Upper lobe of left lung (tissue), 6 donors: Measurements from ENCODE around the gene FLOT2. TPM values are rescaled to one million over a fixed set of nuclear protein-coding genes. Genes with fewer than 3 reads are reported as not detected.

ENCODE experiments used
- ATAC-seq, 2 donors: fragments of 200-7000 bp; cut with Tn5 transposase; one replicate each; pipeline ENCODE4 v1.9.1; 2022; ENCODE audit warnings: mild to moderate bottlenecking in 2 of 2, moderate library complexity in 2 of 2; ENCODE audit not compliant: low FRiP score in 2 of 2
- DNase-seq, 2 donors: peaks; one replicate each; pipeline ENCODE4 v3.0.0-alpha.2; 2019 to 2020
- H3K27ac ChIP-seq, 4 donors: fragments of 200-600 bp; sonication (generic); one replicate each; pipeline ENCODE4 v1.5.1; 2016 to 2019
- H3K27me3 ChIP-seq, 4 donors: fragments of 200-600 bp; sonication (generic); one replicate each; pipeline ENCODE4 v1.5.1; 2017 to 2019
- H3K36me3 ChIP-seq, 4 donors: fragments of 200-600 bp; sonication (generic); one replicate each; pipeline ENCODE4 v1.5.1; 2016 to 2019
- H3K4me1 ChIP-seq, 4 donors: fragments of 200-600 bp; sonication (generic); one replicate each; pipeline ENCODE4 v1.5.1; 2018 to 2019
- H3K4me3 ChIP-seq, 4 donors: fragments of 200-600 bp; sonication (generic); one replicate each; pipeline ENCODE4 v1.5.1; 2017 to 2019; ENCODE audit warnings: mild to moderate bottlenecking in 2 of 4, moderate library complexity in 1 of 4
- H3K9me3 ChIP-seq, 4 donors: fragments of 200-600 bp; sonication (generic); one replicate each; pipeline ENCODE4 v1.5.1; 2018 to 2019
- CTCF ChIP-seq, 6 experiments: fragments of 450-650 bp in 4 of 6; fragments of 200-600 bp in 2 of 6; sonication (generic) in 2 of 6; IDR thresholded peaks; one replicate each; pipeline ENCODE4 v1.5.1; 2016 to 2019; ENCODE audit warnings: antibody characterized with exemption in 6 of 6
- EP300 ChIP-seq, 4 donors: sonication (generic); formaldehyde crosslinking; IDR thresholded peaks; one replicate each; pipeline ENCODE4 v1.5.1; 2017; ENCODE audit warnings: antibody characterized with exemption in 4 of 4, control low read depth in 2 of 4
- POLR2A ChIP-seq, 4 donors: fragments of 450-650 bp; IDR thresholded peaks; one replicate each; pipeline ENCODE4 v1.5.1; 2016 to 2017; ENCODE audit warnings: antibody characterized with exemption in 4 of 4, mild to moderate bottlenecking in 2 of 4
- POLR2AphosphoS5 ChIP-seq, 2 donors: sonication (generic); formaldehyde crosslinking; IDR thresholded peaks; one replicate each; pipeline ENCODE4 v1.5.1; 2017; ENCODE audit warnings: antibody characterized with exemption in 2 of 2
- WGBS, 2 donors: methylation state at CpG; one replicate each; pipeline ENCODE4 v1.1.5; 2017 to 2018; 5-methylcytosine and 5-hydroxymethylcytosine counted together
- total RNA-seq, 6 donors: library from RNA; depleted of rRNA in 4 of 6; stranded (reverse); fragments of >200 nt in 4 of 6; gene quantifications; one replicate each; pipeline versions ENCODE4 v1.1.0 to v1.2.1, GENCODE V29; 2016 to 2021
- donor health status: DM: no; HTN: no; CAD: no; lungs with moderate emphysema.
- donor health status: DM: no; HTN: yes; CAD: no; lungs with severe emphysema.

The FLOT2 gene
- total RNA-seq, 6 donors from 2014 or later, result 75.4 to 211 (median 85.8) TPM

DNA sequence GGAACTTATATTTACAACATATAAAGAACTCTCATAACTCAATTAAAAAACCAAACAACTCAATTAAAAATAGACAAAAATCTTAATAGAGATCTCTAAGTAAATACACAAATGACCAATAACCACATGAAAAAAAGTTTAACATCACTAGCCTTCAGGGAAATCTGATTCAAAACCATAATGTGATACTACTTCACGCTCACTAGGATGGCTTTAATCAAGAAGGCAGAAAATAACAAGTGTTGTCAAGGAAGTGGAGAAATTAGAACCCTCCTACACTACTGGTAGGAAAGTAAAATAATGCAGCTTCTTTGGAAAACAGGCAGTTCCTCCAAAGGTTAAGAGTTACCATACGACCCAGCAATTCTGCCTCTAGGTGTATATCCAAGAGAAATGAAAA is 45.4 kb upstream of the FLOT2 start:
- no peak overlapping the region for H3K27ac ChIP-seq
- DNase-seq (no peak), ATAC-seq (no peak)
- 90 to 94% methylated on average over 2 of the region's 2 CpGs for WGBS, 2 donors
- TF ChIP-seq POLR2A (IDR thresholded peaks at IDR 0.05) (no peak), CTCF (IDR thresholded peaks at IDR 0.05) (no peak), POLR2AphosphoS5 (IDR thresholded peaks at IDR 0.05) (no peak), EP300 (IDR thresholded peaks at IDR 0.05) (no peak)
- peaks cover 0 to 9% (median 0%) of the 10 kb centered on the region in 4 donors for H3K36me3 ChIP-seq
- peaks cover 57 to 75% (median 65%) of the 10 kb centered on the region in 4 donors for H3K4me1 ChIP-seq
- H3K9me3 ChIP-seq, result no peaks in the 10 kb centered on the region
- H3K4me3 ChIP-seq, result no peak overlapping the region
- no peaks in the 10 kb centered on the region for H3K27me3 ChIP-seq

GRCh38 chr17:28941251-28941650 is 43.7 kb upstream of the FLOT2 start:
- H3K27ac ChIP-seq, result no peak overlapping the region
- TF ChIP-seq POLR2A (IDR thresholded peaks at IDR 0.05) (no peak), POLR2AphosphoS5 (IDR thresholded peaks at IDR 0.05) (no peak), EP300 (IDR thresholded peaks at IDR 0.05) (no peak), CTCF (IDR thresholded peaks at IDR 0.05) (no peak)
- H3K27me3 ChIP-seq, result no peaks in the 10 kb centered on the region
- ATAC-seq (no peak), DNase-seq (no peak)
- peaks cover 0 to 9% (median 0%) of the 10 kb centered on the region in 4 donors for H3K36me3 ChIP-seq
- no peaks in the 10 kb centered on the region for H3K9me3 ChIP-seq
- H3K4me1 ChIP-seq, result peaks cover 56 to 75% (median 65%) of the 10 kb centered on the region in 4 donors
- 80 to 92% methylated on average over 1 of the region's 1 CpG for WGBS, 2 donors
- no peak overlapping the region for H3K4me3 ChIP-seq

- TF ChIP-seq POLR2AphosphoS5 (IDR thresholded peaks at IDR 0.05) (no peak), EP300 (IDR thresholded peaks at IDR 0.05) (no peak), CTCF (IDR thresholded peaks at IDR 0.05) (no peak), POLR2A (IDR thresholded peaks at IDR 0.05) (no peak)
- peaks cover 56 to 75% (median 65%) of the 10 kb centered on the region in 4 donors for H3K4me1 ChIP-seq
- 42 to 52% methylated on average over 3 of the region's 3 CpGs for WGBS, 2 donors
- H3K36me3 ChIP-seq, result peaks cover 0 to 9% (median 0%) of the 10 kb centered on the region in 4 donors
- no peaks in the 10 kb centered on the region for H3K9me3 ChIP-seq
- H3K4me3 ChIP-seq, result no peak overlapping the region
- no peaks in the 10 kb centered on the region for H3K27me3 ChIP-seq
- DNase-seq (peak in 1 of 2 donors; percentile 58), ATAC-seq (no peak)
- peak overlapping the region in 2 of 4 donors; percentile 27 to 50 for H3K27ac ChIP-seq
Observed at GRCh38 chr17:28940675-28941074, 43.1 kb upstream of the FLOT2 start.

- Histone ChIP-seq H3K9me3 (no peaks in the 10 kb centered on the region), H3K36me3 (peaks cover 0 to 9% (median 0%) of the 10 kb centered on the region in 4 donors), H3K27ac (peak overlapping the region in 2 of 4 donors; percentile 27 to 50), H3K4me1 (peaks cover 55 to 75% (median 64%) of the 10 kb centered on the region in 4 donors), H3K27me3 (no peaks in the 10 kb centered on the region), H3K4me3 (no peak overlapping the region)
- ATAC-seq (no peak), DNase-seq (no peak)
- TF ChIP-seq POLR2A (IDR thresholded peaks at IDR 0.05) (no peak), EP300 (IDR thresholded peaks at IDR 0.05) (no peak), CTCF (IDR thresholded peaks at IDR 0.05) (no peak), POLR2AphosphoS5 (IDR thresholded peaks at IDR 0.05) (no peak)
- WGBS, 2 donors, result 24 to 46% methylated on average over 3 of the region's 3 CpGs
Observed at GRCh38 chr17:28940142-28940541, 42.6 kb upstream of the FLOT2 start.

DNA sequence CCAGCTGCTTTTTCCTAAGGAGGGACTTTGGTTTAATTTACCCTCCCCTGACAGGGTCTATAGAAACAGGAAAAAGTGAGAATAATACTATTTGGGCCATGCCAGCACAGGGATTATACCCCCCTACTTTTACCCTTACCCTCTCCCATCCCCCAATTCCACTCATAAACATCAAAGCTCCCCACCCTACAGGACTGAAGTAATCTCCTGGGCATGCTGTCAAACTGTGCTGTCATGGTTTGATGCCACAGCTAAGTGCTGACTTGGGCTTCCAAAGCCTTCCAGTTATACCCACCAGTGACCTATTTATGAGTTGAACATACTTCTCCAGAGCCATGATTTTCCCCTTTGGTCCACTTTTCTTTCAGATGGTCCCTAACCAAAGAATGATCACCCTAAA is 41.0 kb upstream of the FLOT2 start:
- H3K4me3 ChIP-seq, result no peak overlapping the region
- no peaks in the 10 kb centered on the region for H3K27me3 ChIP-seq
- ATAC-seq (no peak), DNase-seq (no peak)
- peak overlapping the region; percentile 46 to 72 (median 60) for H3K27ac ChIP-seq
- H3K36me3 ChIP-seq, result peaks cover 0 to 7% (median 1%) of the 10 kb centered on the region in 4 donors
- H3K4me1 ChIP-seq, result peaks cover 52 to 65% (median 61%) of the 10 kb centered on the region in 4 donors
- no peaks in the 10 kb centered on the region for H3K9me3 ChIP-seq
- TF ChIP-seq EP300 (IDR thresholded peaks at IDR 0.05), result no peak
- TF ChIP-seq CTCF (IDR thresholded peaks at IDR 0.05), result no peak
- no peak for TF ChIP-seq POLR2A (IDR thresholded peaks at IDR 0.05)
- no peak for TF ChIP-seq POLR2AphosphoS5 (IDR thresholded peaks at IDR 0.05)
